HepG2 (cell line): Measurements from ENCODE around the gene ZFHX3. TPM values are rescaled to one million over a fixed set of nuclear protein-coding genes. Genes with fewer than 3 reads are reported as not detected.

Experiments used
- ATAC-seq: fragments of 200-7000 bp; cut with Tn5 transposase; 3 replicates; pipeline ENCODE4 v1.9.1; 2020; ENCODE audit warnings: mild to moderate bottlenecking, moderate library complexity
- BruUV-seq: library from RNA; stranded (reverse); fragments of 400-500 nt; replicated peaks from 2 replicates; lab custom pipeline; 2021; lab: Mats Ljungman, UMichigan
- CTCF ChIA-PET: fragments of 300-600 bp; formaldehyde crosslinking; extraction: SDS; loops from one replicate; lab custom pipeline; 2021; ENCODE audit warnings: low total read pairs, inconsistent platforms, low intra/inter-chr PET ratio; lab: Yijun Ruan, JAX
- POLR2A ChIA-PET: fragments of 350-600 bp; sonication (Branson Sonifier 250); formaldehyde crosslinking; loops from one replicate; lab custom pipeline; 2020; ENCODE audit warnings: antibody characterized with exemption, inconsistent platforms; lab: Yijun Ruan, JAX
- DNase-seq: peaks from one replicate; pipeline ENCODE4 v3.0.0-alpha.2; 2015; ENCODE audit warnings: low spot score
- FAIRE-seq: peaks from 3 replicates; lab custom pipeline; 2011; peaks lifted over from hg19 to GRCh38; lab: Jason Lieb, UNC
- H2AFZ ChIP-seq: one replicate; pipeline ENCODE4 v1.6.1; 2011; ENCODE audit warnings: low read length, inconsistent platforms
- H3K27ac ChIP-seq: fragments of 300-600 bp; 3 replicates; pipeline ENCODE4 v1.8.0; 2011; ENCODE audit warnings: mixed run types, mild to moderate bottlenecking, mixed read lengths, low read length, inconsistent platforms; ENCODE audit not compliant: insufficient read depth; ENCODE audit errors: extremely low read length
- H3K27me3 ChIP-seq, 2 experiments: fragments of 200-600 bp in 1 of 2; 2 replicates in 1 of 2; 3 replicates in 1 of 2; pipeline versions ENCODE4 v1.6.0 to v1.8.0; 2011; ENCODE audit warnings: low read length in 2 of 2, mild to moderate bottlenecking in 2 of 2, moderate library complexity in 2 of 2, inconsistent platforms in 1 of 2; ENCODE audit not compliant: insufficient read depth in 2 of 2, control insufficient read depth in 1 of 2
- H3K36me3 ChIP-seq, 2 experiments: fragments of 200-600 bp in 1 of 2; replicated peaks in 1 of 2; 2 replicates in 1 of 2; 3 replicates in 1 of 2; pipeline versions ENCODE4 v1.5.1 to v1.8.0; 2011; ENCODE audit warnings: low read length in 2 of 2, inconsistent platforms in 1 of 2; ENCODE audit not compliant: insufficient read depth in 2 of 2, control insufficient read depth in 1 of 2
- H3K4me1 ChIP-seq: 2 replicates; pipeline ENCODE4 v1.5.1; 2012; ENCODE audit warnings: low read length, inconsistent platforms; ENCODE audit not compliant: insufficient read depth
- H3K4me2 ChIP-seq: 2 replicates; pipeline ENCODE4 v1.6.0; 2011; ENCODE audit warnings: low read depth, low read length, inconsistent platforms
- H3K4me3 ChIP-seq, 3 experiments: fragments of 200-600 bp in 1 of 3; sonication (generic), shearing (Covaris generic) in 1 of 3; replicated peaks in 1 of 3; 2 replicates each; pipeline ENCODE4 v1.5.1; 2011 to 2016; ENCODE audit warnings: low read length in 3 of 3, inconsistent platforms in 2 of 3, low read depth in 2 of 3, mild to moderate bottlenecking in 2 of 3, control low read depth in 1 of 3, mixed read lengths in 1 of 3; ENCODE audit not compliant: insufficient read depth in 1 of 3
- H3K79me2 ChIP-seq: one replicate; pipeline ENCODE4 v1.6.1; 2011; ENCODE audit warnings: low read length, inconsistent platforms; ENCODE audit not compliant: insufficient read depth
- H3K9ac ChIP-seq: 2 replicates; pipeline ENCODE4 v1.6.0; 2011; ENCODE audit warnings: mild to moderate bottlenecking, low read depth, low read length, inconsistent platforms; ENCODE audit not compliant: insufficient read depth
- H3K9me3 ChIP-seq: 2 replicates; pipeline ENCODE4 v1.5.1; 2012; ENCODE audit warnings: mild to moderate bottlenecking, low read length
- H4K20me1 ChIP-seq: 2 replicates; pipeline ENCODE4 v1.6.0; 2011; ENCODE audit warnings: inconsistent platforms, mild to moderate bottlenecking, low read length, moderate library complexity; ENCODE audit not compliant: insufficient read depth
- GATAD2A ChIP-seq: IDR thresholded peaks from 2 replicates; pipeline ENCODE4 v1.6.1; 2016
- ISL2 ChIP-seq: sonication (generic); formaldehyde crosslinking; IDR thresholded peaks from 2 replicates; pipeline ENCODE4 v1.5.0; 2020; ENCODE audit warnings: missing genetic modification reagents
- KMT2A ChIP-seq: sonication (generic); formaldehyde crosslinking; IDR thresholded peaks from 2 replicates; pipeline ENCODE4 v1.4.0; 2020; ENCODE audit warnings: missing genetic modification reagents
- MED13 ChIP-seq: sonication (generic); formaldehyde crosslinking; IDR thresholded peaks from 2 replicates; pipeline ENCODE4 v1.5.0; 2020; ENCODE audit warnings: missing genetic modification reagents
- NR2F6 ChIP-seq, 2 experiments: IDR thresholded peaks; 2 replicates each; pipeline ENCODE4 v1.6.1; 2016; ENCODE audit warnings: antibody characterized with exemption in 1 of 2, mild to moderate bottlenecking in 1 of 2
- POLR2AphosphoS5 ChIP-seq: IDR thresholded peaks from 2 replicates; pipeline ENCODE4 v1.6.1; 2012; ENCODE audit warnings: low read depth, low read length
- TARDBP ChIP-seq: sonication (generic); formaldehyde crosslinking; IDR thresholded peaks from 2 replicates; pipeline ENCODE4 v1.8.0; 2022; ENCODE audit warnings: mild to moderate bottlenecking, missing genetic modification reagents
- XBP1 ChIP-seq: sonication (generic); formaldehyde crosslinking; IDR thresholded peaks from 2 replicates; pipeline ENCODE4 v1.5.0; 2020; ENCODE audit warnings: missing genetic modification reagents
- ZNF234 ChIP-seq: sonication (generic); formaldehyde crosslinking; conservative IDR thresholded peaks from 2 replicates; pipeline ENCODE4 v1.5.1; 2020; ENCODE audit warnings: mild to moderate bottlenecking, missing genetic modification reagents
- ZNF629 ChIP-seq: sonication (generic); formaldehyde crosslinking; conservative IDR thresholded peaks from 2 replicates; pipeline ENCODE4 v1.5.0; 2020; ENCODE audit warnings: missing genetic modification reagents
- ZNF746 ChIP-seq: sonication (generic); formaldehyde crosslinking; IDR thresholded peaks from 2 replicates; pipeline ENCODE4 v1.8.0; 2022; ENCODE audit warnings: mild to moderate bottlenecking, missing genetic modification reagents
- WGBS: methylation state at CpG from one replicate; pipeline ENCODE4 v1.1.6; 2017; ENCODE audit warnings: low lambda C conversion rate; 5-methylcytosine and 5-hydroxymethylcytosine counted together
- in situ Hi-C: cut with HindIII; loops from 2 replicates; pipeline ENCODE4 v1.10.0; 2017; ENCODE audit warnings: low pct_unique_long_range_greater_than_20kb; ENCODE audit not compliant: extremely low pct_ligation_motif_present
- intact Hi-C: fragments of 100-400 bp; cut with micrococcal nuclease; formaldehyde crosslinking; loops from one replicate; pipeline ENCODE4 v1.10.0; 2022; ENCODE audit not compliant: unreplicated experiment
- polyA plus RNA-seq, 8 experiments: library from polyadenylated mRNA; depleted of rRNA in 3 of 8; stranded (reverse) in 7 of 8; unstranded in 1 of 8; fragments of >200 nt; fragmentation: Illumina TruSeq in 4 of 8; extraction: Trizol in 4 of 8; gene quantifications; 2 replicates each; pipeline versions ENCODE4 v1.2.1 to v1.2.3, GENCODE V29; 2011 to 2016; ENCODE audit warnings: low read depth in 4 of 8, missing spikeins in 1 of 8, mixed read lengths in 1 of 8; ENCODE audit not compliant: insufficient read depth in 1 of 8
- total RNA-seq, 5 experiments: library from RNA; depleted of rRNA; stranded (reverse); fragments of >200 nt; fragmentation: Illumina TruSeq; extraction: Trizol; gene quantifications; 2 replicates each; pipeline ENCODE4 v1.2.3, GENCODE V29; 2016; ENCODE audit warnings: low read depth in 1 of 5
- TF ChIP-seq, protein P1 (sequence below): sonication (generic); formaldehyde crosslinking; IDR thresholded peaks from 2 replicates; pipeline ENCODE4 v1.4.0; 2020; ENCODE audit warnings: missing genetic modification reagents
- TF ChIP-seq, protein P2 (sequence below): sonication (generic); formaldehyde crosslinking; IDR thresholded peaks from 2 replicates; pipeline ENCODE4 v1.4.0; 2020; ENCODE audit warnings: missing genetic modification reagents
- TF ChIP-seq, protein P3 (sequence below): IDR thresholded peaks from 2 replicates; pipeline ENCODE4 v1.6.1; 2016; ENCODE audit warnings: missing compliant biosample characterization, missing genetic modification reagents, borderline replicate concordance

Gene ZFHX3
- total and polyA plus RNA-seq, 2 of the 13 experiments (the other 11 are each of a cell fraction or from before 2014, with no cell fraction given) = 5.0 to 6.0 TPM

DNA sequence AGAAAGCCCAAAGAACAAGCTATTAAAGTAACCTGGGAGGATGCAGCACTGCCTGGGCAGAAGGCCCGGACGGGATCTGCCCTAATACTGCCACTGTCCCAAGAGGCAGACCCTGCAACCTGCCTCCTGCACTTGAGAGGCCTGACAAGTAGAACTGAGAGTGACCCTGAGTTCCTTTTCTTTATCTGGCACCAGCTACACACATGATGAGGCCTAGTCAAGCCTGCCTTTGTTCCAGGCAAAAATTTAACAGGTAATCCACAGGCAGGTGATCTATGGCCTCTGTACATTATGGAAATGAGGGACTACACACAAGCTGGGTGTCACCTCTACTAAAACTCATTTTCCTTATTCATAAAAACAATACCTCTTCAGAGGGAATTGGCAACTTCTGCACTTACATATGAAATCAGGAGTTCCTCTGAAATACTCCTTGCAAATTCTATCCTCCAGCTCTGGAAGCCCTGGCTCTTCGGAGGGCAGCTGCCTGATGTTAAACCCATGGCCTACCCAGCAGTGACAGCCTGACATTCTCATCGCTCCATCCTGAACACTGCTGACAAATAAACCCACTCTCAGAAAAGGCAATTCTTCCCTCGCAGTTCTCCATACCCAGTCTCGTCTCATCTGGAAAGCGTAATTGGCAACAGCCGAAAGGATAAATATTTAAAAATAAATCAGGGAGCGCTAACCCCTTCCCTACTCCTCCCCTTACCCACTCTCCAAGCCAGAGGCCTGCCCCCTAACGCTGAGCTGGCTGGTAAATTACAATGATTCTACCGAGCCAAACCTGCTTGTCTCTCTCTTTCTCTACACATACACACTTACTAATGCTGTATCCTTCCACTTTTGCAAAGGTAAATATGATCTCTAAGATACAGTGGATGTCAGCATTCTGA is 2.5 kb upstream of the ZFHX3 start:
- in situ Hi-C loops (no loop called here), intact Hi-C loops (loop anchor here (1.0 kb wide), 1 partner anchor 125 kb away; no protein-coding TSS in a partner anchor)
- Histone ChIP-seq H3K9ac (peak overlapping the region; percentile 92), H3K27ac (peak overlapping the region; percentile 89), H3K79me2 (peaks cover 94% of the 10 kb centered on the region), H4K20me1 (no peaks in the 10 kb centered on the region), H3K36me3 (no peaks in the 10 kb centered on the region), H3K4me1 (peaks cover 87% of the 10 kb centered on the region), H2AFZ (peak overlapping the region; percentile 13), H3K9me3 (no peaks in the 10 kb centered on the region), H3K4me3 (peak overlapping the region; percentile 26 to 93 (median 55)), H3K27me3 (no peaks in the 10 kb centered on the region; a peak in 2 of 5 replicates), H3K4me2 (peak overlapping the region; percentile 98)
- ATAC-seq (peak; percentile 25), FAIRE-seq (peak; percentile 30), DNase-seq (no peak)
- 13% methylated on average over 11 of the region's 11 CpGs for WGBS
- ChIA-PET POLR2A (interaction anchor here (0.8 to 5.4 kb wide), 11 partner anchors 9 to 173 kb away, joined by 3 to 49 read pairs (median 4); no protein-coding TSS in a partner anchor), CTCF (no interaction called here)
- BruUV-seq = no TSS peak
- TF ChIP-seq GATAD2A (CRISPR knock-in tag) = peak; percentile 42; the same call in 1 of the 2 replicates
- TF ChIP-seq ZNF234 = no peak
- peak; percentile 26; the same call in 1 of the 2 replicates for TF ChIP-seq NR2F6 (IDR thresholded peaks at IDR 0.05)
- no peak; the same call in none of the 2 replicates for TF ChIP-seq NR2F6 (CRISPR knock-in tag; IDR thresholded peaks at IDR 0.05)
- 0 out of 2 replicates have a peak, but pooled peaks have one; percentile 52 for TF ChIP-seq MED13 (CRISPR knock-in tag)
- 0 out of 2 replicates have a peak, but pooled peaks have one; percentile 31 for TF ChIP-seq ISL2 (CRISPR knock-in tag)
- TF ChIP-seq POLR2AphosphoS5 = peak; percentile 47; the same call in 1 of the 2 replicates
- 0 out of 2 replicates have a peak, but pooled peaks have one; percentile 61 for TF ChIP-seq XBP1 (CRISPR knock-in tag)
- TF ChIP-seq ZNF629 (CRISPR knock-in tag) = 0 out of 2 replicates have a peak, but pooled peaks have one; percentile 6
- TF ChIP-seq KMT2A (CRISPR knock-in tag) = peak; percentile 74
- TF ChIP-seq, protein P1, sequence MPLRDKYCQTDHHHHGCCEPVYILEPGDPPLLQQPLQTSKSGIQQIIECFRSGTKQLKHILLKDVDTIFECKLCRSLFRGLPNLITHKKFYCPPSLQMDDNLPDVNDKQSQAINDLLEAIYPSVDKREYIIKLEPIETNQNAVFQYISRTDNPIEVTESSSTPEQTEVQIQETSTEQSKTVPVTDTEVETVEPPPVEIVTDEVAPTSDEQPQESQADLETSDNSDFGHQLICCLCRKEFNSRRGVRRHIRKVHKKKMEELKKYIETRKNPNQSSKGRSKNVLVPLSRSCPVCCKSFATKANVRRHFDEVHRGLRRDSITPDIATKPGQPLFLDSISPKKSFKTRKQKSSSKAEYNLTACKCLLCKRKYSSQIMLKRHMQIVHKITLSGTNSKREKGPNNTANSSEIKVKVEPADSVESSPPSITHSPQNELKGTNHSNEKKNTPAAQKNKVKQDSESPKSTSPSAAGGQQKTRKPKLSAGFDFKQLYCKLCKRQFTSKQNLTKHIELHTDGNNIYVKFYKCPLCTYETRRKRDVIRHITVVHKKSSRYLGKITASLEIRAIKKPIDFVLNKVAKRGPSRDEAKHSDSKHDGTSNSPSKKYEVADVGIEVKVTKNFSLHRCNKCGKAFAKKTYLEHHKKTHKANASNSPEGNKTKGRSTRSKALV (CRISPR knock-in tag) = 0 out of 2 replicates have a peak, but pooled peaks have one; percentile 78
- TF ChIP-seq, protein P2, sequence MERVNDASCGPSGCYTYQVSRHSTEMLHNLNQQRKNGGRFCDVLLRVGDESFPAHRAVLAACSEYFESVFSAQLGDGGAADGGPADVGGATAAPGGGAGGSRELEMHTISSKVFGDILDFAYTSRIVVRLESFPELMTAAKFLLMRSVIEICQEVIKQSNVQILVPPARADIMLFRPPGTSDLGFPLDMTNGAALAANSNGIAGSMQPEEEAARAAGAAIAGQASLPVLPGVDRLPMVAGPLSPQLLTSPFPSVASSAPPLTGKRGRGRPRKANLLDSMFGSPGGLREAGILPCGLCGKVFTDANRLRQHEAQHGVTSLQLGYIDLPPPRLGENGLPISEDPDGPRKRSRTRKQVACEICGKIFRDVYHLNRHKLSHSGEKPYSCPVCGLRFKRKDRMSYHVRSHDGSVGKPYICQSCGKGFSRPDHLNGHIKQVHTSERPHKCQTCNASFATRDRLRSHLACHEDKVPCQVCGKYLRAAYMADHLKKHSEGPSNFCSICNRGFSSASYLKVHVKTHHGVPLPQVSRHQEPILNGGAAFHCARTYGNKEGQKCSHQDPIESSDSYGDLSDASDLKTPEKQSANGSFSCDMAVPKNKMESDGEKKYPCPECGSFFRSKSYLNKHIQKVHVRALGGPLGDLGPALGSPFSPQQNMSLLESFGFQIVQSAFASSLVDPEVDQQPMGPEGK = peak; percentile 21; the same call in 1 of the 2 replicates
- TF ChIP-seq TARDBP = peak; percentile 12
- TF ChIP-seq, protein P3, sequence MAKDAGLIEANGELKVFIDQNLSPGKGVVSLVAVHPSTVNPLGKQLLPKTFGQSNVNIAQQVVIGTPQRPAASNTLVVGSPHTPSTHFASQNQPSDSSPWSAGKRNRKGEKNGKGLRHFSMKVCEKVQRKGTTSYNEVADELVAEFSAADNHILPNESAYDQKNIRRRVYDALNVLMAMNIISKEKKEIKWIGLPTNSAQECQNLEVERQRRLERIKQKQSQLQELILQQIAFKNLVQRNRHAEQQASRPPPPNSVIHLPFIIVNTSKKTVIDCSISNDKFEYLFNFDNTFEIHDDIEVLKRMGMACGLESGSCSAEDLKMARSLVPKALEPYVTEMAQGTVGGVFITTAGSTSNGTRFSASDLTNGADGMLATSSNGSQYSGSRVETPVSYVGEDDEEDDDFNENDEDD (CRISPR knock-in tag) = 0 out of 2 replicates have a peak, but pooled peaks have one; percentile 17
- TF ChIP-seq ZNF746 (CRISPR knock-in tag) = no peak
